Fibroblast of lung (primary cell): ENCODE results near the gene ZC3H7B. TPM values are rescaled to one million over a fixed set of nuclear protein-coding genes. Genes with fewer than 3 reads are reported as not detected.

Source experiments
- DNase-seq, 2 donors: peaks; one replicate each; pipeline versions ENCODE4 v3.0.0 to v3.0.0-alpha.2; 2010; ENCODE audit warnings: low read depth in 2 of 2
- H2AFZ ChIP-seq: 2 replicates; pipeline ENCODE4 v1.5.1; 2012; ENCODE audit warnings: low read length, control low read depth, inconsistent platforms
- H3K27ac ChIP-seq: 2 replicates; pipeline ENCODE4 v1.5.1; 2011; ENCODE audit warnings: low read length, control low read depth; ENCODE audit not compliant: insufficient read depth
- H3K27me3 ChIP-seq: 2 replicates; pipeline ENCODE4 v1.5.1; 2011; ENCODE audit warnings: mild to moderate bottlenecking, low read length; ENCODE audit not compliant: control insufficient read depth, insufficient read depth
- H3K36me3 ChIP-seq: 2 replicates; pipeline ENCODE4 v1.5.1; 2011; ENCODE audit warnings: low read length; ENCODE audit not compliant: control insufficient read depth, insufficient read depth
- H3K4me1 ChIP-seq: 2 replicates; pipeline ENCODE4 v1.5.1; 2011; ENCODE audit warnings: low read length; ENCODE audit not compliant: control insufficient read depth, insufficient read depth; ENCODE audit errors: extremely low read depth
- H3K4me2 ChIP-seq: 2 replicates; pipeline ENCODE4 v1.5.1; 2011; ENCODE audit warnings: low read length, control low read depth; ENCODE audit not compliant: insufficient read depth; ENCODE audit errors: extremely low read depth
- H3K4me3 ChIP-seq, 4 experiments: fragments of 200-600 bp in 1 of 4; sonication (generic) in 1 of 4; replicated peaks in 1 of 4; 2 replicates each; pipeline ENCODE4 v1.5.1; 2011 to 2016; ENCODE audit warnings: low read length in 4 of 4, low read depth in 3 of 4, mild to moderate bottlenecking in 3 of 4, control low read depth in 2 of 4, inconsistent platforms in 1 of 4, mixed read lengths in 1 of 4; ENCODE audit not compliant: insufficient read depth in 1 of 4; ENCODE audit errors: control extremely low read depth in 1 of 4
- H3K79me2 ChIP-seq: 2 replicates; pipeline ENCODE4 v1.5.1; 2012; ENCODE audit warnings: mild to moderate bottlenecking, low read length, inconsistent platforms; ENCODE audit not compliant: control insufficient read depth, insufficient read depth
- H3K9ac ChIP-seq: 2 replicates; pipeline ENCODE4 v1.5.1; 2011; ENCODE audit warnings: mild to moderate bottlenecking, low read length, control low read depth; ENCODE audit not compliant: insufficient read depth
- H3K9me3 ChIP-seq: 2 replicates; pipeline ENCODE4 v1.5.1; 2012; ENCODE audit warnings: low read depth, low read length; ENCODE audit not compliant: control insufficient read depth, insufficient read depth
- H4K20me1 ChIP-seq: 2 replicates; pipeline ENCODE4 v1.5.1; 2011; ENCODE audit warnings: low read length; ENCODE audit not compliant: control insufficient read depth, insufficient read depth; ENCODE audit errors: extremely low read depth
- EZH2 ChIP-seq: IDR thresholded peaks from 2 replicates; pipeline ENCODE4 v1.5.1; 2012; ENCODE audit warnings: low read length, control low read depth, mild to moderate bottlenecking; ENCODE audit errors: missing control alignments
- polyA plus RNA-seq, 2 donors: library from polyadenylated mRNA; depleted of rRNA in 1 of 2; stranded (reverse) in 1 of 2; unstranded in 1 of 2; fragments of >200 nt; gene quantifications; 2 replicates each; pipeline ENCODE4 v1.2.1, GENCODE V29; 2011 to 2012; ENCODE audit warnings: missing spikeins in 1 of 2
- total RNA-seq: library from RNA; depleted of rRNA; stranded (reverse); fragments of >200 nt; gene quantifications from 2 replicates; pipeline ENCODE4 v1.2.1, GENCODE V29; 2014
- TF ChIP-seq, protein P1 (sequence below), 2 donors: IDR thresholded peaks in 1 of 2; conservative IDR thresholded peaks in 1 of 2; 1 replicate in 1 of 2; 2 replicates in 1 of 2; pipeline ENCODE4 v1.5.1; 2011 to 2012; ENCODE audit warnings: low read length in 2 of 2, control low read depth in 1 of 2, inconsistent platforms in 1 of 2, low read depth in 1 of 2, mild to moderate bottlenecking in 1 of 2

The ZC3H7B gene
- total and polyA plus RNA-seq, 2 donors (not counting 1 experiment from before 2014, with no cell fraction given), result 30.6 to 64.4 TPM

DNA sequence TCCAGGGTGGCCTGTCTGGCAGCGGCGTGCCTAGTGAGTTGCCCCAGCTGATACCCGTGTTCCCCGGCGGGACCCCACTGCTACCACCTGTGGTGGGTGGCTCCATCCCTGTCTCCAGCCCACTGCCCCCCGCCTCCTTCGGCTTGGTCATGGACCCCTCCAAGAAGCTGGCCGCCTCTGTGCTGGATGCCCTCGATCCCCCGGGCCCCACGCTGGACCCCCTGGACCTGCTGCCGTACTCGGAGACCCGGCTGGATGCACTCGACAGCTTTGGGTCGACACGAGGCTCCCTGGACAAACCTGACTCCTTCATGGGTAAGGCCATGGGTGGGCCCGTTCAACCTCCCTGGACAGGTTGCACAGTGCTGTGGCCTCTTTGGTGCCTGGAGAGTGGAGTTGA, 38.5 kb downstream of the ZC3H7B start:
- no peak for DNase-seq
- Histone ChIP-seq H3K27me3 (no peaks in the 10 kb centered on the region), H4K20me1 (no peaks in the 10 kb centered on the region), H3K27ac (no peak overlapping the region), H3K9ac (no peak overlapping the region), H3K36me3 (peaks cover 39% of the 10 kb centered on the region), H3K9me3 (no peaks in the 10 kb centered on the region), H3K4me2 (no peak overlapping the region), H3K4me3 (no peak overlapping the region), H2AFZ (no peak overlapping the region), H3K79me2 (no peaks in the 10 kb centered on the region), H3K4me1 (no peaks in the 10 kb centered on the region)
- TF ChIP-seq, protein P1, sequence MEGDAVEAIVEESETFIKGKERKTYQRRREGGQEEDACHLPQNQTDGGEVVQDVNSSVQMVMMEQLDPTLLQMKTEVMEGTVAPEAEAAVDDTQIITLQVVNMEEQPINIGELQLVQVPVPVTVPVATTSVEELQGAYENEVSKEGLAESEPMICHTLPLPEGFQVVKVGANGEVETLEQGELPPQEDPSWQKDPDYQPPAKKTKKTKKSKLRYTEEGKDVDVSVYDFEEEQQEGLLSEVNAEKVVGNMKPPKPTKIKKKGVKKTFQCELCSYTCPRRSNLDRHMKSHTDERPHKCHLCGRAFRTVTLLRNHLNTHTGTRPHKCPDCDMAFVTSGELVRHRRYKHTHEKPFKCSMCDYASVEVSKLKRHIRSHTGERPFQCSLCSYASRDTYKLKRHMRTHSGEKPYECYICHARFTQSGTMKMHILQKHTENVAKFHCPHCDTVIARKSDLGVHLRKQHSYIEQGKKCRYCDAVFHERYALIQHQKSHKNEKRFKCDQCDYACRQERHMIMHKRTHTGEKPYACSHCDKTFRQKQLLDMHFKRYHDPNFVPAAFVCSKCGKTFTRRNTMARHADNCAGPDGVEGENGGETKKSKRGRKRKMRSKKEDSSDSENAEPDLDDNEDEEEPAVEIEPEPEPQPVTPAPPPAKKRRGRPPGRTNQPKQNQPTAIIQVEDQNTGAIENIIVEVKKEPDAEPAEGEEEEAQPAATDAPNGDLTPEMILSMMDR (conservative IDR thresholded peaks at IDR 0.05 in 1 of 2, IDR thresholded peaks at IDR 0.05 in 1 of 2; ENCODE audit: low read depth in 1 of 2, low read length in 2 of 2), result no peak
- no peak for TF ChIP-seq EZH2

DNA sequence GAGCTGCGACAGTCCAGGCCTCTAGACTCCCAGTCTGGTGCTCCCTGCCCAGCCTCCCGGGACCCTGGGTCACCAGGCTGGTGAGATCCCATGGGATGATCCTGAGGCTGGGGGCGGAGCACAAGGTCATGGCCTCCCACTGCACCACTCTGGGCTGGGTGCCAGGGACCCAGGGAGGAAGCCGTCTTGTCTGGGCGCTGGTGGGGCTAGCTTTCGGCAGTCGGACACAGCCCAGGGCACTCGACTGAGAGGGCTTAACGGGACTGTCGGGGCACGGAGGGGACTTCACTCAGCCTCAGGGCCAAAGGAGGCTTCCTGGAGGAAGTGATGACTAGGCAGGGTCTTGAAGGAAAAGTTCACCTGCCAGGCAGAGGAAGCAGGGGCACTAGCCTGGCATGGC, 39.0 kb downstream of the ZC3H7B start:
- Histone ChIP-seq H2AFZ (no peak overlapping the region), H3K9ac (no peak overlapping the region), H3K27ac (no peak overlapping the region), H3K4me2 (no peak overlapping the region), H3K4me3 (no peak overlapping the region), H3K36me3 (peaks cover 36% of the 10 kb centered on the region), H3K27me3 (no peaks in the 10 kb centered on the region), H3K9me3 (no peaks in the 10 kb centered on the region), H3K79me2 (no peaks in the 10 kb centered on the region), H4K20me1 (no peaks in the 10 kb centered on the region), H3K4me1 (no peaks in the 10 kb centered on the region)
- TF ChIP-seq, protein P1 (conservative IDR thresholded peaks at IDR 0.05 in 1 of 2, IDR thresholded peaks at IDR 0.05 in 1 of 2; ENCODE audit: low read depth in 1 of 2, low read length in 2 of 2), result no peak
- TF ChIP-seq EZH2, result no peak
- DNase-seq, result no peak

- TF ChIP-seq EZH2, result no peak
- peaks cover 37% of the 10 kb centered on the region for H3K36me3 ChIP-seq
Measured at GRCh38 chr22:41341012-41341411, 39.7 kb downstream of the ZC3H7B start.

More at GRCh38 chr22:41341012-41341411, 39.7 kb downstream of the ZC3H7B start:
- Histone ChIP-seq H3K4me1 (no peaks in the 10 kb centered on the region), H3K79me2 (no peaks in the 10 kb centered on the region), H3K4me2 (no peak overlapping the region), H3K27me3 (no peaks in the 10 kb centered on the region), H3K27ac (no peak overlapping the region), H3K9ac (no peak overlapping the region), H4K20me1 (no peaks in the 10 kb centered on the region), H3K4me3 (no peak overlapping the region), H2AFZ (no peak overlapping the region), H3K9me3 (no peaks in the 10 kb centered on the region)
- DNase-seq, result no peak
